ENCODE data around the gene ZNF280C. TPM values are rescaled to one million over a fixed set of nuclear protein-coding genes. Genes with fewer than 3 reads are reported as not detected.

Gene ZNF280C
- total and polyA plus RNA-seq, 2 of the 13 experiments (the other 11 are each of a cell fraction or from before 2014, with no cell fraction given), result 3.0 to 3.3 TPM

GRCh38 chrX:130174937-130175336 lies 93.8 kb downstream of the ZNF280C start (continued):
- TF ChIP-seq, protein P1, sequence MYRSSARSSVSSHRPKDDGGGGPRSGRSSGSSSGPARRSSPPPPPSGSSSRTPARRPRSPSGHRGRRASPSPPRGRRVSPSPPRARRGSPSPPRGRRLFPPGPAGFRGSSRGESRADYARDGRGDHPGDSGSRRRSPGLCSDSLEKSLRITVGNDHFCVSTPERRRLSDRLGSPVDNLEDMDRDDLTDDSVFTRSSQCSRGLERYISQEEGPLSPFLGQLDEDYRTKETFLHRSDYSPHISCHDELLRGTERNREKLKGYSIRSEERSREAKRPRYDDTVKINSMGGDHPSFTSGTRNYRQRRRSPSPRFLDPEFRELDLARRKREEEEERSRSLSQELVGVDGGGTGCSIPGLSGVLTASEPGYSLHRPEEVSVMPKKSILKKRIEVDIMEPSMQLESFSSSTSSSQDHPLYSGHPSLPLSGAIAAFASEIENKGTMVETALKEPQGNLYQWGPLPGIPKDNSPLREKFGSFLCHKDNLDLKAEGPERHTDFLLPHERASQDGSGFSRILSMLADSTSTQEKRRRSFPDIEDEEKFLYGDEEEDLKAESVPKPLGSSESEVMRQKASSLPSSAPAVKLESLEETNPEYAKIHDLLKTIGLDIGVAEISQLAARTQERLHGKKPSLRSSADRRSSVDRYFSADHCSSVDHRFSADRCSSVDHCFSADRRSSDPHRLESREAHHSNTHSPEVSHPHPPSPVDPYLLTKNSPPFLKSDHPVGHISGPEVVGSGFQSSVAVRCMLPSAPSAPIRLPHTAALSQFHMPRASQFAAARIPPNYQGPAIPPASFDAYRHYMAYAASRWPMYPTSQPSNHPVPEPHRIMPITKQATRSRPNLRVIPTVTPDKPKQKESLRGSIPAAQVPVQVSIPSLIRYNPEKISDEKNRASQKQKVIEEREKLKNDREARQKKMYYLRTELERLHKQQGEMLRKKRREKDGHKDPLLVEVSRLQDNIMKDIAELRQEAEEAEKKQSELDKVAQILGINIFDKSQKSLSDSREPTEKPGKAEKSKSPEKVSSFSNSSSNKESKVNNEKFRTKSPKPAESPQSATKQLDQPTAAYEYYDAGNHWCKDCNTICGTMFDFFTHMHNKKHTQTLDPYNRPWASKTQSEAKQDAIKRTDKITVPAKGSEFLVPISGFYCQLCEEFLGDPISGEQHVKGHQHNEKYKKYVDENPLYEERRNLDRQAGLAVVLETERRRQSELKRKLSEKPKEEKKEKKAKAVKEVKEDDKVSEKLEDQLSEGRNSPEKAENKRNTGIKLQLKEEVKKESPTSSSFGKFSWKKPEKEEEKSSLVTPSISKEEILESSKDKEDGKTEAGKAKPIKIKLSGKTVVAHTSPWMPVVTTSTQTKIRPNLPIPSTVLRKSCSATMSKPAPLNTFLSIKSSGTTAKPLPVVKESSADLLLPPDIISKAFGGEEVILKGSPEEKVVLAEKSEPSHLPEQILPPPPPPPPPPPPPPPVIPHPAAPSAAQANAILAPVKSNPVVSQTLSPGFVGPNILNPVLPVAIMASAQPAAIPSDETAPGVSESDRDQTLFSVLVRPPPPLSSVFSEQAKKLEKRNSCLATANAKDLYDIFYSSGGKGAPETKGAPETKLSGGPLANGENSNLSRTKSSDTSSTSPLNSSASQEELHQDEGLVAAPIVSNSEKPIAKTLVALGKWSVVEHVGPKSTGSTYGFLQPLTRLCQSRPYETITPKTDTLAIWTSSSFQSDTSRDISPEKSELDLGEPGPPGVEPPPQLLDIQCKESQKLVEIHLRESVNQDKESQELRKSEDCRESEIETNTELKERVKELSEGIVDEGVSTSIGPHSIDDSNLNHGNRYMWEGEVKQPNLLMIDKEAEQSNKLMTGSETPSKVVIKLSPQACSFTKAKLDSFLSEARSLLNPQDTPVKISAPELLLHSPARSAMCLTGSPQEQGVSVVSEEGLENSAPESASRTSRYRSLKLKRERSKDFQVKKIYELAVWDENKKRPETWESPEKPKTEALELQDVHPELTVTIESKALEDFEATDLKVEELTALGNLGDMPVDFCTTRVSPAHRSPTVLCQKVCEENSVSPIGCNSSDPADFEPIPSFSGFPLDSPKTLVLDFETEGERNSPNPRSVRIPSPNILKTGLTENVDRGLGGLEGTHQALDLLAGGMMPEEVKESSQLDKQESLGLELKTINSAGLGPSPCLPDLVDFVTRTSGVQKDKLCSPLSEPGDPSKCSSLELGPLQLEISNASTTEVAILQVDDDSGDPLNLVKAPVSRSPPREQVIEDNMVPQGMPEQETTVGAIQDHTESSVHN (CRISPR knock-in tag; IDR thresholded peaks at IDR 0.05), result no peak
- TF ChIP-seq NRL (CRISPR knock-in tag; IDR thresholded peaks at IDR 0.05; ENCODE audit: borderline replicate concordance) (no peak), PITX1 (CRISPR knock-in tag; IDR thresholded peaks at IDR 0.05) (no peak), NFATC3 (CRISPR knock-in tag; IDR thresholded peaks at IDR 0.05) (no peak), PREB (CRISPR knock-in tag; IDR thresholded peaks at IDR 0.05) (no peak), ZMAT3 (CRISPR knock-in tag; conservative IDR thresholded peaks at IDR 0.05) (no peak)
- TF ChIP-seq, protein P2, sequence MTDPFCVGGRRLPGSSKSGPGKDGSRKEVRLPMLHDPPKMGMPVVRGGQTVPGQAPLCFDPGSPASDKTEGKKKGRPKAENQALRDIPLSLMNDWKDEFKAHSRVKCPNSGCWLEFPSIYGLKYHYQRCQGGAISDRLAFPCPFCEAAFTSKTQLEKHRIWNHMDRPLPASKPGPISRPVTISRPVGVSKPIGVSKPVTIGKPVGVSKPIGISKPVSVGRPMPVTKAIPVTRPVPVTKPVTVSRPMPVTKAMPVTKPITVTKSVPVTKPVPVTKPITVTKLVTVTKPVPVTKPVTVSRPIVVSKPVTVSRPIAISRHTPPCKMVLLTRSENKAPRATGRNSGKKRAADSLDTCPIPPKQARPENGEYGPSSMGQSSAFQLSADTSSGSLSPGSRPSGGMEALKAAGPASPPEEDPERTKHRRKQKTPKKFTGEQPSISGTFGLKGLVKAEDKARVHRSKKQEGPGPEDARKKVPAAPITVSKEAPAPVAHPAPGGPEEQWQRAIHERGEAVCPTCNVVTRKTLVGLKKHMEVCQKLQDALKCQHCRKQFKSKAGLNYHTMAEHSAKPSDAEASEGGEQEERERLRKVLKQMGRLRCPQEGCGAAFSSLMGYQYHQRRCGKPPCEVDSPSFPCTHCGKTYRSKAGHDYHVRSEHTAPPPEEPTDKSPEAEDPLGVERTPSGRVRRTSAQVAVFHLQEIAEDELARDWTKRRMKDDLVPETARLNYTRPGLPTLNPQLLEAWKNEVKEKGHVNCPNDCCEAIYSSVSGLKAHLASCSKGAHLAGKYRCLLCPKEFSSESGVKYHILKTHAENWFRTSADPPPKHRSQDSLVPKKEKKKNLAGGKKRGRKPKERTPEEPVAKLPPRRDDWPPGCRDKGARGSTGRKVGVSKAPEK (CRISPR knock-in tag; IDR thresholded peaks at IDR 0.05; ENCODE audit: borderline replicate concordance), result no peak
